ENCODE data around the gene PGAM4. TPM values are rescaled to one million over a fixed set of nuclear protein-coding genes. Genes with fewer than 3 reads are reported as not detected.

The PGAM4 gene
- total RNA-seq: under 1 TPM in 1 of 6 donors, not detected in 5; 0.29 TPM

DNA sequence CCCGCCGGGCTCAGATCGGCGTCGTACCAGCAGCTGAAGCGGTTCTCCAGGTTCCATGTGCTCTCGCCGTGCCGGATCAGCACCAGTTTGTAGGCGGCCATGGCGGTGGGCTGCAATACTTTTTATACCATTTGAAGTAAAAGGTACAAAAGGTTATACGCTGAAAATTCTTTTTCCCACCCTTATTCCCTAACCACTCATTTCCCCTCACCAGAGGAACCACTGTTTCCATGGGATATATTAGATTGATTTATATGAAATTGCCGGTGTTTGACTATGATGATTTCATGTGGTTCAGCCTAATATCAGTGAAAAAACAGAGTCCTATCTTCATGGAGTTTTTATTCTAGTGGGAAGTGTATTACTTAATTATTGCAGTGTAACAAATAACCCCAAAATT lies at the start of gene PGAM4:
Gene PGAM4 (minus strand): TSS at position 101 of the 400 bp plus-strand sequence. CDS start 0 bp downstream, at position 101.
- no peaks in the 10 kb centered on the region for H3K36me3 ChIP-seq

DNA sequence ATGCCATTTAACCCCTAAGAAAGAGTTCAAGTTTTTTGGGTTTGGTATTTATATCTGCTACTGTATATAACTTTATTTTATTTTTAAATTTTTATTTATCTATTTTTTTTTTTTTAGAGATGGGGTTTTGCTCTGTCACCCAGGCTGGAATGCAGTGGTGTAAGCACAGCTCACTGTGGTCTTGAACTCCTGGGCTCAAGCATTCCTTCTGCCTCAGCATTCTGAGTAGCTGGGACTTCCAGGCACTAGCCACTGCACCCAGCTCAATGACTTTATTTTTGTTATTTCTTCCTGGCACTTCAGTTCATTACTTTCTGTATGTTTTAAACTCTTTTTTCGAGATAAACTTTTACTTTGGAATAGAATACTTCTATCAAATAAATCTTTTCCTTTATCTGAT lies 42.4 kb upstream of the PGAM4 start:
- TF ChIP-seq EP300 (IDR thresholded peaks at IDR 0.05): no peak
- no peak for TF ChIP-seq POLR2A (IDR thresholded peaks at IDR 0.05)
- ATAC-seq (ENCODE audit: low FRiP score in 2 of 2): no peak
- Histone ChIP-seq H3K27ac (no peak overlapping the region), H3K4me3 (no peak overlapping the region), H3K9me3 (no peaks in the 10 kb centered on the region), H3K4me1 (no peaks in the 10 kb centered on the region), H3K27me3 (no peaks in the 10 kb centered on the region), H3K36me3 (peaks cover 0 to 3% (median 0%) of the 10 kb centered on the region in 4 donors)
- 86 to 94% methylated on average over 1 of the region's 1 CpG for WGBS, 2 donors
- no peak for DNase-seq

More for the DNA sequence above, at the start of gene PGAM4:
- DNase-seq (peak in 1 of 2 donors; percentile 28), ATAC-seq (ENCODE audit: low FRiP score in 2 of 2) (no peak)
- H3K9me3 ChIP-seq: no peaks in the 10 kb centered on the region
- H3K4me3 ChIP-seq: no peak within 1 kb of the TSS
- WGBS, 2 donors: 91 to 100% methylated on average over 12 to 13 of the region's 13 CpGs
- no peaks in the 10 kb centered on the region for H3K27me3 ChIP-seq
- H3K27ac ChIP-seq: no peak within 1 kb of the TSS
- no peaks in the 10 kb centered on the region for H3K4me1 ChIP-seq
- no peak for TF ChIP-seq POLR2A (IDR thresholded peaks at IDR 0.05)
- no peak for TF ChIP-seq POLR2AphosphoS5 (IDR thresholded peaks at IDR 0.05)
- no peak for TF ChIP-seq EP300 (IDR thresholded peaks at IDR 0.05)
- TF ChIP-seq, protein P1, sequence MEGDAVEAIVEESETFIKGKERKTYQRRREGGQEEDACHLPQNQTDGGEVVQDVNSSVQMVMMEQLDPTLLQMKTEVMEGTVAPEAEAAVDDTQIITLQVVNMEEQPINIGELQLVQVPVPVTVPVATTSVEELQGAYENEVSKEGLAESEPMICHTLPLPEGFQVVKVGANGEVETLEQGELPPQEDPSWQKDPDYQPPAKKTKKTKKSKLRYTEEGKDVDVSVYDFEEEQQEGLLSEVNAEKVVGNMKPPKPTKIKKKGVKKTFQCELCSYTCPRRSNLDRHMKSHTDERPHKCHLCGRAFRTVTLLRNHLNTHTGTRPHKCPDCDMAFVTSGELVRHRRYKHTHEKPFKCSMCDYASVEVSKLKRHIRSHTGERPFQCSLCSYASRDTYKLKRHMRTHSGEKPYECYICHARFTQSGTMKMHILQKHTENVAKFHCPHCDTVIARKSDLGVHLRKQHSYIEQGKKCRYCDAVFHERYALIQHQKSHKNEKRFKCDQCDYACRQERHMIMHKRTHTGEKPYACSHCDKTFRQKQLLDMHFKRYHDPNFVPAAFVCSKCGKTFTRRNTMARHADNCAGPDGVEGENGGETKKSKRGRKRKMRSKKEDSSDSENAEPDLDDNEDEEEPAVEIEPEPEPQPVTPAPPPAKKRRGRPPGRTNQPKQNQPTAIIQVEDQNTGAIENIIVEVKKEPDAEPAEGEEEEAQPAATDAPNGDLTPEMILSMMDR (IDR thresholded peaks at IDR 0.05): no peak

DNA sequence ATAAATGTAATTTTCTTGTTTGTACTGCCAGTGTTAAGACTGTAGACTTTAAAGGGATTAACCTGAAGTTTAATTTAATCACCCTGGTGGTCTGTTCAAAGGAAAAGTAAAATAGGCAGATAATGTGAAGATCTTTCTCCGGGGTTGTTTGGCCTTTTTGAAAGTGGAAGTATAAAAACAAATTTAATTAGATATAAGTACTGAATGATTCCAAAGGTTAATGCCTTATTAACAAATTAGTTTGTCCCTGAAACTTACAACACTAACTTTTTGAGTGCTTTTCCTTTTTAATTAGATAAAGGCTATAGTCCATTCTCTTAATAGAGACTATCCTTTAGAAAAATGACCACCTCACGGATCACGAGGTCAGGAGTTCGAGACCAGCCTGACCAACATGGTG lies 10.4 kb upstream of the PGAM4 start:
- Histone ChIP-seq H3K4me3 (no peak overlapping the region), H3K27ac (no peak overlapping the region), H3K27me3 (no peaks in the 10 kb centered on the region), H3K36me3 (no peaks in the 10 kb centered on the region), H3K9me3 (no peaks in the 10 kb centered on the region), H3K4me1 (no peaks in the 10 kb centered on the region)
- no peak for ATAC-seq (ENCODE audit: low FRiP score in 2 of 2)
- TF ChIP-seq POLR2AphosphoS5 (IDR thresholded peaks at IDR 0.05): no peak
- TF ChIP-seq POLR2A (IDR thresholded peaks at IDR 0.05): no peak
- TF ChIP-seq EP300 (IDR thresholded peaks at IDR 0.05): no peak
- TF ChIP-seq, protein P1 (IDR thresholded peaks at IDR 0.05): no peak
- WGBS, 2 donors: 87 to 98% methylated on average over 4 of the region's 4 CpGs
- DNase-seq: no peak

DNA sequence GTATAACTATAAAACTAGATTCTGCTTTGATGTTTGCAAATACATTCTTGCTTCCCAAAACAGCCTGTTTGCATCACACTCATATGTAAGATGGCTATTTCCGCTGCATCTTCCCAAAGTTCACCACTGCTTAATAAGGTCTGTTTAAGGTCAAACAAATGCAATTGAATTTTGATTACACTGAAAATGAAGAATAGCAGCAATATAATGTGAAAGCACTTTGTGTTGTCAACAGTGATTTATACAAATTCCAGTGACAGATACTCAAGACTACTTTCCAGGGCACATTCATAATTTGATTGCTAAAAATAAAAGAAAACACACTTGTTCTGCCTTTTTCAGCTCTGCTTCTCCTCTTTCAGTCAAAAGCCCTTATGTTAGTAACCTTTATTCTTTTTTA lies 8.1 kb upstream of the PGAM4 start:
- H3K36me3 ChIP-seq: no peaks in the 10 kb centered on the region
- H3K27me3 ChIP-seq: no peaks in the 10 kb centered on the region
- 93 to 94% methylated on average over 1 of the region's 1 CpG for WGBS, 2 donors
- H3K4me1 ChIP-seq: no peaks in the 10 kb centered on the region
- DNase-seq: no peak
- H3K27ac ChIP-seq: no peak overlapping the region
- H3K4me3 ChIP-seq: no peak overlapping the region
- ATAC-seq (ENCODE audit: low FRiP score in 2 of 2): no peak
- TF ChIP-seq EP300 (IDR thresholded peaks at IDR 0.05) (no peak), POLR2AphosphoS5 (IDR thresholded peaks at IDR 0.05) (no peak), POLR2A (IDR thresholded peaks at IDR 0.05) (no peak)
- TF ChIP-seq, protein P1 (IDR thresholded peaks at IDR 0.05): no peak
- H3K9me3 ChIP-seq: no peaks in the 10 kb centered on the region

DNA sequence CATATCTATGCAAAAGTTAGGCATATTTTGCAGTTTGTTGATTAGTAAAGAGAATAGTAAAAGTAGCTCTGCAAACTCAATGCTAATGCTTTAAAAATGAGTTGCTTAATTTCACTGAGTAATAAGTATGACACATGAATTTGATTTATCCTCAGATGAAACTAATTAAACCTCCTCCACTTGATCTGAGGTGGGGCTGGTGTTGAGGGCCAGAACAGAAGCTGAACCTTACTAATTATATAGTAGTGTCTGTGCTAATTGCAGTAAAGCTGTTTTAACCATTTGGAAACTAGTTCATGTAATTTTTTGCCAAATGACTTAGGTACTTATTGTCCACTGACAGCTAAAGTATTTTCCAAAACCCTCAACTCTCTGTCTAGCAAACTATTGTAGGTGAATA lies 7.7 kb upstream of the PGAM4 start:
- no peaks in the 10 kb centered on the region for H3K36me3 ChIP-seq
- no peak overlapping the region for H3K4me3 ChIP-seq
- H3K4me1 ChIP-seq: no peaks in the 10 kb centered on the region
- no peak for DNase-seq
- TF ChIP-seq POLR2AphosphoS5 (IDR thresholded peaks at IDR 0.05) (no peak), POLR2A (IDR thresholded peaks at IDR 0.05) (no peak), EP300 (IDR thresholded peaks at IDR 0.05) (no peak)
- TF ChIP-seq, protein P1 (IDR thresholded peaks at IDR 0.05): no peak
- no peaks in the 10 kb centered on the region for H3K9me3 ChIP-seq
- H3K27me3 ChIP-seq: no peaks in the 10 kb centered on the region
- no peak for ATAC-seq (ENCODE audit: low FRiP score in 2 of 2)
- no peak overlapping the region for H3K27ac ChIP-seq

Data from upper lobe of left lung (tissue), 6 donors.